Transverse colon (tissue), 4 donors: Measurements from ENCODE around the gene CHPT1.

Experiments used
- CTCF ChIP-seq, 5 experiments: fragments of 200-600 bp in 3 of 5; fragments of 450-650 bp in 2 of 5; sonication (generic) in 3 of 5; IDR thresholded peaks; 1 replicate in 2 of 5; 2 replicates in 3 of 5; pipeline ENCODE4 v1.5.1; 2016 to 2017; ENCODE audit warnings: antibody characterized with exemption in 5 of 5, inconsistent platforms in 3 of 5, mild to moderate bottlenecking in 2 of 5, moderate library complexity in 1 of 5
- EP300 ChIP-seq: sonication (generic); formaldehyde crosslinking; IDR thresholded peaks from one replicate; pipeline ENCODE4 v1.6.1; 2017; ENCODE audit warnings: antibody characterized with exemption, low read depth
- POLR2A ChIP-seq: fragments of 450-650 bp; IDR thresholded peaks from one replicate; pipeline ENCODE4 v1.6.1; 2016; ENCODE audit warnings: antibody characterized with exemption, mild to moderate bottlenecking, moderate library complexity
- POLR2AphosphoS5 ChIP-seq, 3 donors: sonication (generic); formaldehyde crosslinking; IDR thresholded peaks; one replicate each; pipeline ENCODE4 v1.6.1; 2016; ENCODE audit warnings: antibody characterized with exemption in 3 of 3

- TF ChIP-seq POLR2A (no peak), CTCF (IDR thresholded peaks at IDR 0.05) (no peak), POLR2AphosphoS5 (IDR thresholded peaks at IDR 0.05) (no peak), EP300 (no peak)
These were observed 2.9 kb downstream of the CHPT1 start for GRCh38 chr12:101700299-101700820.
